HEK293T (cell line): ENCODE measurements around the gene ARF4.

Experiments
- CTCF ChIA-PET: fragments of 350-600 bp; formaldehyde crosslinking; extraction: SDS; loops from one replicate; lab custom pipeline; 2021; ENCODE audit warnings: antibody characterized with exemption, inconsistent platforms; lab: Yijun Ruan, JAX
- POLR2A ChIA-PET: fragments of 350-600 bp; formaldehyde crosslinking; extraction: SDS; loops from one replicate; lab custom pipeline; 2020; ENCODE audit warnings: antibody characterized with exemption, inconsistent platforms; lab: Yijun Ruan, JAX
- DNase-seq: peaks from one replicate; pipeline ENCODE4 v3.0.0; 2012; ENCODE audit warnings: mixed read lengths; ENCODE audit errors: extremely low spot score
- ARNT ChIP-seq: fragments of 450-650 bp; IDR thresholded peaks from 2 replicates; pipeline ENCODE4 v1.6.1; 2017; ENCODE audit warnings: mild to moderate bottlenecking
- BHLHE40 ChIP-seq: fragments of 450-650 bp; IDR thresholded peaks from 2 replicates; pipeline ENCODE4 v1.6.1; 2016; ENCODE audit warnings: mild to moderate bottlenecking, moderate library complexity, borderline replicate concordance
- CTBP1 ChIP-seq: fragments of 450-650 bp; IDR thresholded peaks from 2 replicates; pipeline ENCODE4 v1.6.1; 2016; ENCODE audit warnings: borderline replicate concordance
- ELF4 ChIP-seq: fragments of 450-650 bp; IDR thresholded peaks from 2 replicates; pipeline ENCODE4 v1.6.1; 2017; ENCODE audit warnings: antibody characterized with exemption
- FOXA1 ChIP-seq: fragments of 450-650 bp; IDR thresholded peaks from 2 replicates; pipeline ENCODE4 v1.6.1; 2016; ENCODE audit warnings: mild to moderate bottlenecking
- FOXK2 ChIP-seq: fragments of 450-650 bp; IDR thresholded peaks from 2 replicates; pipeline ENCODE4 v1.6.1; 2016; ENCODE audit warnings: mild to moderate bottlenecking
- FOXM1 ChIP-seq: fragments of 450-650 bp; IDR thresholded peaks from 2 replicates; pipeline ENCODE4 v1.6.1; 2017; ENCODE audit warnings: mild to moderate bottlenecking, borderline replicate concordance
- HDGF ChIP-seq: fragments of 450-650 bp; IDR thresholded peaks from 2 replicates; pipeline ENCODE4 v1.6.1; 2017; ENCODE audit warnings: antibody characterized with exemption, borderline replicate concordance
- L3MBTL2 ChIP-seq: fragments of 450-650 bp; conservative IDR thresholded peaks from 2 replicates; pipeline ENCODE4 v1.6.1; 2016; ENCODE audit warnings: mild to moderate bottlenecking
- LEF1 ChIP-seq: fragments of 450-650 bp; IDR thresholded peaks from 2 replicates; pipeline ENCODE4 v1.6.1; 2017; ENCODE audit warnings: mild to moderate bottlenecking, borderline replicate concordance
- NFRKB ChIP-seq: fragments of 450-650 bp; IDR thresholded peaks from 2 replicates; pipeline ENCODE4 v1.6.1; 2016; ENCODE audit warnings: mild to moderate bottlenecking, moderate library complexity
- PKNOX1 ChIP-seq: fragments of 450-650 bp; IDR thresholded peaks from 2 replicates; pipeline ENCODE4 v1.6.1; 2016
- SP1 ChIP-seq: fragments of 450-650 bp; IDR thresholded peaks from 2 replicates; pipeline ENCODE4 v1.6.1; 2017
- SUZ12 ChIP-seq: fragments of 450-650 bp; IDR thresholded peaks from 2 replicates; pipeline ENCODE4 v1.6.1; 2016; ENCODE audit warnings: mild to moderate bottlenecking
- TARDBP ChIP-seq: fragments of 450-650 bp; IDR thresholded peaks from 2 replicates; pipeline ENCODE4 v1.6.1; 2016
- ZNF384 ChIP-seq: fragments of 450-650 bp; IDR thresholded peaks from 2 replicates; pipeline ENCODE4 v1.6.1; 2016

ARF4 gene

GRCh38 chr3:57556459-57557084 is 40.6 kb downstream of the ARF4 start:
- no peak for TF ChIP-seq L3MBTL2
- no peak for TF ChIP-seq TARDBP
- no peak for TF ChIP-seq LEF1
- TF ChIP-seq SP1: no peak
- TF ChIP-seq CTBP1: no peak
- no peak for TF ChIP-seq FOXK2
- no peak for TF ChIP-seq ARNT
- no peak for TF ChIP-seq ZNF384
- no peak for TF ChIP-seq SUZ12
- TF ChIP-seq FOXA1: no peak
- no peak for TF ChIP-seq BHLHE40
- TF ChIP-seq PKNOX1: no peak
- TF ChIP-seq HDGF: no peak
- POLR2A ChIA-PET: interaction anchor here (0.7 to 3.7 kb wide), 10 partner anchors 11 to 328 kb away, joined by 3 to 30 read pairs (median 3); partner anchors contain the start of genes ARF4 and DNAH12
- peak; percentile 26 for DNase-seq
- CTCF ChIA-PET: interaction anchor here (1.0 kb wide), 1 partner anchor 159 kb away, joined by 3 read pairs; no protein-coding TSS in a partner anchor

GRCh38 chr3:57555738-57556458 is 41.2 kb downstream of the ARF4 start, which contains the start of gene PDE12:
PDE12 (plus strand) TSS chr3:57556274; CDS start chr3:57556380, 106 bp downstream.
- DNase-seq: peak; percentile 80
- CTCF ChIA-PET: interaction anchor here (1.0 kb wide), 1 partner anchor 159 kb away, joined by 3 read pairs; no protein-coding TSS in a partner anchor
- TF ChIP-seq SP1 (no peak), ELF4 (peak; percentile 99), NFRKB (0 out of 2 replicates have a peak, but pooled peaks have one; percentile 45), L3MBTL2 (peak; percentile 99), CTBP1 (peak; percentile 79; the same call in 1 of the 2 replicates)
- POLR2A ChIA-PET: interaction anchor here (0.6 to 3.7 kb wide), 13 partner anchors 11 to 328 kb away, joined by 3 to 30 read pairs (median 3); partner anchors contain the start of genes ARF4 and DNAH12

- peak; percentile 12 for DNase-seq
- ChIA-PET CTCF (interaction anchor here (0.6 to 1.0 kb wide), 2 partner anchors 158 to 301 kb away, joined by 3 read pairs; no protein-coding TSS in a partner anchor), POLR2A (interaction anchor here (1.0 to 3.7 kb wide), 7 partner anchors 10 to 91 kb away, joined by 3 to 30 read pairs (median 3); partner anchors contain the start of genes ARF4 and DNAH12)
- no peak for TF ChIP-seq BHLHE40
- TF ChIP-seq FOXM1: no peak
- TF ChIP-seq FOXK2: no peak
- no peak for TF ChIP-seq SUZ12
- no peak for TF ChIP-seq TARDBP
- no peak for TF ChIP-seq SP1
- no peak for TF ChIP-seq L3MBTL2
- TF ChIP-seq ZNF384: no peak
- no peak for TF ChIP-seq ELF4
- no peak for TF ChIP-seq LEF1
Observed at GRCh38 chr3:57555306-57555705, 41.8 kb downstream of the ARF4 start.

- ChIA-PET POLR2A (interaction anchor here (1.7 to 3.1 kb wide), 2 partner anchors 9 to 51 kb away, joined by 5 to 19 read pairs; partner anchors contain the start of genes ARF4 and PDE12), CTCF (no interaction called here)
- no peak for TF ChIP-seq BHLHE40
- no peak for TF ChIP-seq CTBP1
- no peak for TF ChIP-seq LEF1
- no peak for DNase-seq
Observed at GRCh38 chr3:57546616-57547015, 50.5 kb downstream of the ARF4 start.

DNA sequence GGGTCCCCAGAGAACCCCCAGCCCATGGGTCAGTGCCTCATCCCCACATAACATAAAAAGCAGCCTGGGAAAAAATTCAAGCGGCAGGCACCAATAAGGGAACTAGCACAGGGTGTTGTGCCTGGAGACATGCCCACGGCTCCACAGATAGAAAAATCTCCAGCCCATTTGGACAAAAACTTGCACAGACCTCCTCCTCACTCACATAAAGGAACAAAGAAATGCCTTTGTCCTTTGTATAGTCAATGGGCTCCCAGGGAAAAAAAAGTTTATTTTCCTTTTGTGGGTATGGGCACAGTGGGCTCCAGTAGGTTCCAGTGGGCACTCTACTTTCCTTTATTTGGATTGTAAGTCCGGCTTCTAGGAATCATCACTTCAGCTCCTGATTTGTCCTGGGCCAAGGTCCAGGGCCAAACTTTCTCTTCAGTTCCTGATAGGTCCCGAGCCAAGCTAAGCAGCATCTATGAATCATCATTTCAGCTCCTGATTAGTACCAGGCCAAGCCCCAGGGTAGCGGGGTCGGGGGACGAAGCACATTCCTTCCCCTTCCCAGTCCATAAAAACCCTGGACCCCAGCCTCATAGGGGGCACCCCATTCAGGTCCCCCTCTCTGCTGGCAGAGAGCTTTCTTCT is 51.4 kb downstream of the ARF4 start:
- ChIA-PET POLR2A (interaction anchor here (1.7 to 3.1 kb wide), 2 partner anchors 10 to 52 kb away, joined by 5 to 19 read pairs; partner anchors contain the start of genes ARF4 and PDE12), CTCF (interaction anchor here (0.6 kb wide), 1 partner anchor 689 kb away, joined by 3 read pairs; no protein-coding TSS in a partner anchor)
- no peak for DNase-seq
- no peak for TF ChIP-seq SP1
- no peak for TF ChIP-seq CTBP1
- TF ChIP-seq NFRKB: no peak
- TF ChIP-seq FOXM1: no peak
- no peak for TF ChIP-seq LEF1
- no peak for TF ChIP-seq ARNT
- no peak for TF ChIP-seq BHLHE40
- no peak for TF ChIP-seq ZNF384
- no peak for TF ChIP-seq PKNOX1
- no peak for TF ChIP-seq TARDBP
- no peak for TF ChIP-seq FOXK2
- no peak for TF ChIP-seq FOXA1
- TF ChIP-seq SUZ12: no peak
- no peak for TF ChIP-seq HDGF
- no peak for TF ChIP-seq ELF4
- no peak for TF ChIP-seq L3MBTL2
